GM19467 (cell line): ENCODE measurements around the gene SEZ6L2.
"Not testable (repeated sequence)": the region's sequence is repeated elsewhere in the genome, so short reads cannot be mapped to it uniquely, and the experiment has no call there.

Source experiments
- ATAC-seq: cut with Tn5 transposase; IDR thresholded peaks from one replicate; pipeline ENCODE4 v1.9.1; 2021; ENCODE audit warnings: mild to moderate bottlenecking, moderate library complexity; ENCODE audit not compliant: unreplicated experiment

SEZ6L2 gene

GRCh38 chr16:29891525-29892457 lies 7.6 kb downstream of the SEZ6L2 start:
- no peak for ATAC-seq

- ATAC-seq: not testable (repeated sequence)
Measured at GRCh38 chr16:29889372-29889771, 10.0 kb downstream of the SEZ6L2 start.

GRCh38 chr16:29883987-29884386 lies 15.4 kb downstream of the SEZ6L2 start:
- no peak for ATAC-seq

- ATAC-seq: no peak
Measured at GRCh38 chr16:29881050-29881449, 18.3 kb downstream of the SEZ6L2 start.

- no peak for ATAC-seq
Measured at GRCh38 chr16:29878172-29878571, 21.2 kb downstream of the SEZ6L2 start.

GRCh38 chr16:29877266-29877961 lies 21.9 kb downstream of the SEZ6L2 start:
- ATAC-seq: no peak

- no peak for ATAC-seq
Measured at GRCh38 chr16:29876594-29877249, 22.6 kb downstream of the SEZ6L2 start.

GRCh38 chr16:29876217-29876593 lies 23.1 kb downstream of the SEZ6L2 start:
- no peak for ATAC-seq

GRCh38 chr16:29875206-29875605 lies 24.1 kb downstream of the SEZ6L2 start:
- no peak for ATAC-seq

GRCh38 chr16:29873319-29873718 lies 26.0 kb downstream of the SEZ6L2 start:
- ATAC-seq: no peak

GRCh38 chr16:29871822-29872546 lies 27.4 kb downstream of the SEZ6L2 start:
- no peak for ATAC-seq

GRCh38 chr16:29869067-29869466 lies 30.3 kb downstream of the SEZ6L2 start:
- not testable (repeated sequence) for ATAC-seq

- no peak for ATAC-seq
Measured at GRCh38 chr16:29868396-29869009, 30.8 kb downstream of the SEZ6L2 start.

GRCh38 chr16:29864205-29864604 lies 35.1 kb downstream of the SEZ6L2 start:
- ATAC-seq: no peak

- no peak for ATAC-seq
Measured at GRCh38 chr16:29863669-29863984, 35.7 kb downstream of the SEZ6L2 start.

GRCh38 chr16:29862884-29863668 lies 36.3 kb downstream of the SEZ6L2 start, which contains the start of gene CDIPT:
Gene CDIPT (minus strand): TSS chr16:29863226. CDS start chr16:29862857, 369 bp downstream.
- peak; percentile 90 for ATAC-seq

GRCh38 chr16:29862383-29862883 lies 36.9 kb downstream of the SEZ6L2 start:
- ATAC-seq: no peak

GRCh38 chr16:29860218-29860617 lies 39.1 kb downstream of the SEZ6L2 start:
- ATAC-seq: no peak

- ATAC-seq: no peak
Measured at GRCh38 chr16:29858974-29859373, 40.4 kb downstream of the SEZ6L2 start.
